Transverse colon (tissue), 4 donors: ENCODE data around the gene LCE7A.

Experiments used
- POLR2AphosphoS5 ChIP-seq, 3 donors: sonication (generic); formaldehyde crosslinking; IDR thresholded peaks; one replicate each; pipeline ENCODE4 v1.6.1; 2016; ENCODE audit warnings: antibody characterized with exemption in 3 of 3
- TF ChIP-seq, protein P1 (sequence below), 5 experiments: fragments of 200-600 bp in 3 of 5; fragments of 450-650 bp in 2 of 5; sonication (generic) in 3 of 5; IDR thresholded peaks; 1 replicate in 2 of 5; 2 replicates in 3 of 5; pipeline ENCODE4 v1.5.1; 2016 to 2017; ENCODE audit warnings: antibody characterized with exemption in 5 of 5, inconsistent platforms in 3 of 5, mild to moderate bottlenecking in 2 of 5, moderate library complexity in 1 of 5

DNA sequence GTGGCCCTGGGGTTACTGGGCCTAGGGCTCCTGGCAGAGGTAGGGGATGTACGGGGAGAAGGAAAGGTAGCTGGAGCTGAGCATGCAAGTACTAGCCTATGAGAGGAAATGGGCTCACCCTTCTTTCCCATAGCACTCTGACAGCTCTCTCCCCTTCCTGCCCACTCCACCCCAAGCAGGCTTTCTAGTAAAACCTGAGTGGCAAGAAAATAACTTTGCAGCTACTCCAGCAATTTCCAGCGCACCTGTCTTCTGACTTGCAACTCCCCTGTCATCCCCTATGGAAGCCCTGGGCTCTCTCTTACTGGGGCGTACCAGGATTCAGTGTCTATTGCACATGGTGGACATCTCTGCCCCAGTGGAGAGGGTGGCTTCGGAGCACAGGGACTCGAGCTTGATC lies 41.8 kb downstream of the LCE7A start:
- TF ChIP-seq POLR2AphosphoS5 (IDR thresholded peaks at IDR 0.05), result no peak
- TF ChIP-seq, protein P1, sequence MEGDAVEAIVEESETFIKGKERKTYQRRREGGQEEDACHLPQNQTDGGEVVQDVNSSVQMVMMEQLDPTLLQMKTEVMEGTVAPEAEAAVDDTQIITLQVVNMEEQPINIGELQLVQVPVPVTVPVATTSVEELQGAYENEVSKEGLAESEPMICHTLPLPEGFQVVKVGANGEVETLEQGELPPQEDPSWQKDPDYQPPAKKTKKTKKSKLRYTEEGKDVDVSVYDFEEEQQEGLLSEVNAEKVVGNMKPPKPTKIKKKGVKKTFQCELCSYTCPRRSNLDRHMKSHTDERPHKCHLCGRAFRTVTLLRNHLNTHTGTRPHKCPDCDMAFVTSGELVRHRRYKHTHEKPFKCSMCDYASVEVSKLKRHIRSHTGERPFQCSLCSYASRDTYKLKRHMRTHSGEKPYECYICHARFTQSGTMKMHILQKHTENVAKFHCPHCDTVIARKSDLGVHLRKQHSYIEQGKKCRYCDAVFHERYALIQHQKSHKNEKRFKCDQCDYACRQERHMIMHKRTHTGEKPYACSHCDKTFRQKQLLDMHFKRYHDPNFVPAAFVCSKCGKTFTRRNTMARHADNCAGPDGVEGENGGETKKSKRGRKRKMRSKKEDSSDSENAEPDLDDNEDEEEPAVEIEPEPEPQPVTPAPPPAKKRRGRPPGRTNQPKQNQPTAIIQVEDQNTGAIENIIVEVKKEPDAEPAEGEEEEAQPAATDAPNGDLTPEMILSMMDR (IDR thresholded peaks at IDR 0.05), result no peak
